Mesenchymal stem cell (in vitro differentiated cells and primary cell): ENCODE data around the gene FUOM.

Experiments used
- DNase-seq: peaks from one replicate; pipeline ENCODE4 v3.0.0-alpha.2; 2013
- H2AFZ ChIP-seq: one replicate; pipeline ENCODE4 v1.6.1; 2013; ENCODE audit warnings: low read depth, mild to moderate bottlenecking, control low read depth, inconsistent platforms, low read length, moderate library complexity
- H2AK5ac ChIP-seq: 2 replicates; pipeline ENCODE4 v1.6.1; 2013; ENCODE audit warnings: low read length, moderate library complexity, mild to moderate bottlenecking, inconsistent platforms; ENCODE audit not compliant: severe bottlenecking
- H2BK120ac ChIP-seq: one replicate; pipeline ENCODE4 v1.6.1; 2013; ENCODE audit warnings: low read depth, mild to moderate bottlenecking, inconsistent platforms, low read length, moderate library complexity
- H2BK12ac ChIP-seq, 2 experiments: one replicate each; pipeline ENCODE4 v1.6.1; 2013; ENCODE audit warnings: inconsistent platforms in 2 of 2, low read length in 2 of 2, mild to moderate bottlenecking in 2 of 2, moderate library complexity in 2 of 2, control low read depth in 1 of 2
- H2BK15ac ChIP-seq: one replicate; pipeline ENCODE4 v1.6.1; 2013; ENCODE audit warnings: mild to moderate bottlenecking, low read depth, inconsistent platforms; ENCODE audit not compliant: poor library complexity, severe bottlenecking
- H2BK5ac ChIP-seq: 2 replicates; pipeline ENCODE4 v1.6.1; 2013; ENCODE audit warnings: low read depth, mild to moderate bottlenecking, low read length, control low read depth, inconsistent platforms; ENCODE audit not compliant: poor library complexity, severe bottlenecking
- H3K14ac ChIP-seq, 2 experiments: one replicate each; pipeline ENCODE4 v1.6.1; 2013; ENCODE audit warnings: inconsistent platforms in 2 of 2, low read length in 2 of 2, control low read depth in 1 of 2, mild to moderate bottlenecking in 1 of 2, moderate library complexity in 1 of 2
- H3K18ac ChIP-seq, 2 experiments: one replicate each; pipeline ENCODE4 v1.6.1; 2013; ENCODE audit warnings: inconsistent platforms in 2 of 2, low read length in 2 of 2, control low read depth in 1 of 2, low read depth in 1 of 2, mild to moderate bottlenecking in 1 of 2
- H3K23ac ChIP-seq, 2 experiments: one replicate each; pipeline ENCODE4 v1.6.1; 2013; ENCODE audit warnings: inconsistent platforms in 2 of 2, low read length in 2 of 2, mild to moderate bottlenecking in 2 of 2, moderate library complexity in 2 of 2, control low read depth in 1 of 2
- H3K27ac ChIP-seq: 2 replicates; pipeline ENCODE4 v1.5.1; 2013; ENCODE audit warnings: mild to moderate bottlenecking, moderate library complexity, low read length, control low read depth, inconsistent platforms; ENCODE audit not compliant: poor library complexity, severe bottlenecking
- H3K27me3 ChIP-seq, 2 experiments: 2 replicates each; pipeline versions ENCODE4 v1.6.1 to v1.7.0; 2013; ENCODE audit warnings: low read length in 2 of 2, mild to moderate bottlenecking in 2 of 2, moderate library complexity in 2 of 2, control low read depth in 1 of 2, inconsistent platforms in 1 of 2; ENCODE audit not compliant: control insufficient read depth in 1 of 2, insufficient read depth in 1 of 2
- H3K36me3 ChIP-seq, 2 experiments: 2 replicates each; pipeline versions ENCODE4 v1.6.1 to v1.7.0; 2013; ENCODE audit warnings: low read length in 2 of 2, control low read depth in 1 of 2, inconsistent platforms in 1 of 2, low read depth in 1 of 2, mild to moderate bottlenecking in 1 of 2; ENCODE audit not compliant: insufficient read depth in 2 of 2, control insufficient read depth in 1 of 2
- H3K4ac ChIP-seq, 2 experiments: one replicate each; pipeline ENCODE4 v1.6.1; 2013; ENCODE audit warnings: inconsistent platforms in 2 of 2, low read length in 2 of 2, mild to moderate bottlenecking in 2 of 2, moderate library complexity in 2 of 2, control low read depth in 1 of 2, low read depth in 1 of 2
- H3K4me1 ChIP-seq: 2 replicates; pipeline ENCODE4 v1.6.1; 2013; ENCODE audit warnings: low read depth, low read length, control low read depth; ENCODE audit not compliant: control insufficient read depth, insufficient read depth
- H3K4me2 ChIP-seq: 2 replicates; pipeline ENCODE4 v1.6.1; 2013; ENCODE audit warnings: low read length, mild to moderate bottlenecking, inconsistent platforms; ENCODE audit not compliant: poor library complexity, severe bottlenecking
- H3K4me3 ChIP-seq, 2 experiments: 2 replicates each; pipeline versions ENCODE4 v1.5.1 to v1.7.0; 2013; ENCODE audit warnings: low read length in 2 of 2, mild to moderate bottlenecking in 2 of 2, control low read depth in 1 of 2, low read depth in 1 of 2; ENCODE audit not compliant: insufficient read depth in 1 of 2
- H3K79me1 ChIP-seq: replicated peaks from 2 replicates; pipeline ENCODE4 v1.6.1; 2013; ENCODE audit warnings: mild to moderate bottlenecking, control low read depth, low read length, inconsistent platforms; ENCODE audit not compliant: poor library complexity, severe bottlenecking
- H3K9ac ChIP-seq: 2 replicates; pipeline ENCODE4 v1.7.0; 2013; ENCODE audit warnings: mild to moderate bottlenecking, low read length, moderate library complexity
- H3K9me3 ChIP-seq: 2 replicates; pipeline ENCODE4 v1.7.0; 2013; ENCODE audit warnings: mild to moderate bottlenecking, low read length; ENCODE audit not compliant: control insufficient read depth
- H4K8ac ChIP-seq: one replicate; pipeline ENCODE4 v1.6.1; 2013; ENCODE audit warnings: inconsistent platforms, mild to moderate bottlenecking, low read length, moderate library complexity
- H4K91ac ChIP-seq: one replicate; pipeline ENCODE4 v1.6.1; 2013; ENCODE audit warnings: mild to moderate bottlenecking, low read length, inconsistent platforms
- WGBS: methylation state at CpG from one replicate; pipeline ENCODE4 v1.1.7; 2013; ENCODE audit warnings: mixed read lengths; 5-methylcytosine and 5-hydroxymethylcytosine counted together

The FUOM gene

DNA sequence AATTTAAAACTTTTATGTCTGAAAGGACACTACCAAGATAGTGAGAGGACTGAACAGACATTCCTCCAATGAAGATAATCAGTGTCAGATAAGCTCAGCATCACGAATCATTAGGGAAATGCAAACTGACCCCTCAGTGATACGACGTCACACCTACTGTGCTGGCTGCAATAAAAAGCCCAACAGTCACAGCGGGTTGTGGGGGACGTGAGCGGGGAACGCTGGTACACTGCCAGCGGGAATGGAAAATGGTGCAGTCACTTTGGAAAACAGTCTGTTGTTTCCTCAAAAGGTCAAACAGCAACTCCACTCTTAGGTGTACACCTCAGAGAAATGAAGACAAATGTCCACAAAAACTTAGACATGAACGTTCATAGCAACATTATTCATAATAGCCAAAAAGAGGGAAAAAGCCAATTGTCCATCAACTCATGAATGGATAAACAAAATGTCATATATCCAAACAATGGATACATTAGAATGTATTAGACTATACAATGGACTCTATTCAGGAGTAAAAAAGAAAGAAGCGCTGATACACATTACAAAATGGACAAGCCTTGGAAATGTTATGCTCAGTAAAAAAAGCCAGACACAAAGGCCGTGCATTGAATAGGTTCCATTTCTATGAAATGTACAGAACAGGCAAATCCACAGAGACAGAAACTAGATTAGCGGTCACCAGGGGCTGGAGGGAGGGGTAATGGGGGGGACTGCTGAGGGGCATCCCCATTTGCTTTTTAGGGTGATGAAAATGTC lies 17.7 kb upstream of the FUOM start:
- no peak overlapping the region for H2AFZ ChIP-seq
- no peak for DNase-seq
- no peaks in the 10 kb centered on the region for H3K9me3 ChIP-seq
- no peak overlapping the region for H3K14ac ChIP-seq
- H2BK5ac ChIP-seq: no peak overlapping the region
- no peak overlapping the region for H4K8ac ChIP-seq
- no peak overlapping the region for H3K4me2 ChIP-seq
- H2BK12ac ChIP-seq: no peak overlapping the region
- no peak overlapping the region for H3K23ac ChIP-seq
- H4K91ac ChIP-seq: peak overlapping the region; percentile 22
- H3K36me3 ChIP-seq: peaks cover 5 to 12% of the 10 kb centered on the region in 2 experiments
- H3K27ac ChIP-seq: no peak overlapping the region
- H3K79me1 ChIP-seq: peaks cover 20% of the 10 kb centered on the region
- H3K18ac ChIP-seq: no peak overlapping the region
- H2BK120ac ChIP-seq: no peak overlapping the region
- H2BK15ac ChIP-seq: no peak overlapping the region
- 83% methylated on average over 11 of the region's 12 CpGs for WGBS
- no peak overlapping the region for H3K4me3 ChIP-seq
- no peaks in the 10 kb centered on the region for H3K27me3 ChIP-seq
- peaks cover 32% of the 10 kb centered on the region for H3K4me1 ChIP-seq
- no peak overlapping the region for H2AK5ac ChIP-seq
- no peak overlapping the region for H3K9ac ChIP-seq
- no peak overlapping the region for H3K4ac ChIP-seq

DNA sequence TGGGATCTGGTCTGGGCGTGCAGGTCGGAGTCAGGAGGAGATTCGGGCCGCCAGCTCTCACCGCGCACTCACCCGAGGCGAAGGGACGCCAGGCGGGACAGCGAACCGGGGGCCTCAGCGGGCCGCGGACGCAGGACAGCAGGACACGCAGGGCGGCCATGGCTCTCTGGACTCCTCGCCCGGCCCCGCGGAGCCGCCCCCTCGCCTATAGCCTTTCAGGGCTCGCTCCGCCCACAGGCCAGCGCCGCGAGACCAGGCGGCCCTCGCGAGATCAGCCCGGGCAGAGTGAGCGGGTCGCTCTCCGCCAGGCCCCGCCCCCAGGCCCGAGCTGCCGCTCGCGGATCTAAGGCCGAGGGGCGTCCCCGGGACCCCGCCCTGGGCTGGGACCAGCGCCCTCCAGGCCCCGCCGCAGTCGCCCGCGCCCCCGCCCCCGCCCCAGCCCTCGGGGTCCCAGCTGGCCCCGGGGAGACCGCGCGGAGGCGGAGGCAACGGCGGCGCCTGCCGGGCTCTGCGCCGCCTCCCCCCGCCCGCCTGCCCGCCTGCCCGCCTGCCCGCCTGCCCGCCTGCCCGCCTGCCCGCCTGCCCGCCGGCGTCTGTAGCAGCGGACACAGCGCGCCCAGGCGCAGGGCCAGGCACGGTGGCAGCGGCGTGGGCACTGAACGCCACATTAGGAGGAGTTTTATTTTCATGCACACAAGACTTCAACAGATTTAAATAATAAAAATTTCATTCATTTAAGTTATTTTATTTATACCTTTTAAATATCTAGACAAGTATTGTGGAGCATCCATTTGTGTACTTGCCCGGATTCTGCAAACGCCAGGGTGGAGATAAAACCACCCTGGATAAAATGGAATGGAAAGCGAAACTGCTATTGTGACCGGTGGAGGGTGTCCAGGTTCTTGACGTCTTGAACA lies 15.6 kb upstream of the FUOM start, which contains the start of gene ECHS1:
Gene ECHS1 (minus strand): TSS at position 181 of the 917 bp plus-strand sequence. CDS start 21 bp downstream, at position 160.
- Histone ChIP-seq H2BK120ac (peak within 1 kb of the TSS; percentile 91), H3K4me3 (peak within 1 kb of the TSS; percentile 83 to 98), H4K8ac (peak within 1 kb of the TSS; percentile 88), H3K79me1 (peaks cover 25% of the 10 kb centered on the region), H3K23ac (peak within 1 kb of the TSS in 1 of 2 experiments; percentile 57), H3K27ac (no peak within 1 kb of the TSS), H2BK15ac (peak within 1 kb of the TSS; percentile 76), H3K9me3 (no peaks in the 10 kb centered on the region), H2BK12ac (peak within 1 kb of the TSS in 1 of 2 experiments; percentile 75), H3K4me1 (peaks cover 23% of the 10 kb centered on the region), H2BK5ac (no peak within 1 kb of the TSS), H2AK5ac (no peak within 1 kb of the TSS), H3K4ac (peak within 1 kb of the TSS in 1 of 2 experiments; percentile 65), H4K91ac (peak within 1 kb of the TSS; percentile 83), H3K4me2 (peak within 1 kb of the TSS; percentile 68), H3K18ac (peak within 1 kb of the TSS; percentile 85 to 92), H3K9ac (peak within 1 kb of the TSS; percentile 82), H3K27me3 (no peaks in the 10 kb centered on the region), H3K14ac (peak within 1 kb of the TSS in 1 of 2 experiments; percentile 94), H3K36me3 (peaks cover 26 to 33% of the 10 kb centered on the region in 2 experiments), H2AFZ (peak within 1 kb of the TSS; percentile 91)
- 10% methylated on average over 44 of the region's 89 CpGs for WGBS
- peak; percentile 92 for DNase-seq

DNA sequence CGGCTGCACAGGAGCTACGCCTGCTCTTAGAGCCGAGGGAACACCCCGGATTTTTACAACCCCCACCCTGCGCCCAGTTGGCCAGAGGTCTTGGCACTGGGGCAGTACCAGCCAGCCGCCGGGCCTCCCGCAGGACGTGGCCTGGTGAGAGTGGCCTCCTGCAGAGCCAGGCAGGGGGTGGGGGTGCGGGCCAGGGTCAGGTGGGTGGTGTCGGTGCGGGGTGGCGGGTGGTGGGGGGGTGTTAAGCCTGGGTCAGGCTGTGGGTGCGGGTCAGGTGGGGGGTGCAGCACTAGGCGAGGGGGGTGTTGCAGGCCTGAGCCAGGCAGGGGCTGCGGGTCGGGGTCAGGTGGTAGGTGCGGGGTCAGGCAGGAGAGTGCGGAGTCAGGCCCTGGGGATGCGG lies 14.7 kb upstream of the FUOM start:
- Histone ChIP-seq H4K8ac (no peak overlapping the region), H3K27ac (no peak overlapping the region), H3K14ac (no peak overlapping the region), H3K4ac (no peak overlapping the region), H3K4me3 (peak overlapping the region; percentile 73 to 98), H3K4me2 (peak overlapping the region; percentile 68), H2BK120ac (no peak overlapping the region), H3K18ac (no peak overlapping the region), H3K23ac (no peak overlapping the region), H2BK12ac (no peak overlapping the region), H3K9me3 (no peaks in the 10 kb centered on the region), H3K79me1 (peaks cover 30% of the 10 kb centered on the region), H2BK15ac (peak overlapping the region; percentile 63), H3K27me3 (no peaks in the 10 kb centered on the region), H2AK5ac (no peak overlapping the region), H3K9ac (peak overlapping the region; percentile 38), H3K4me1 (peaks cover 18% of the 10 kb centered on the region), H2BK5ac (no peak overlapping the region), H3K36me3 (peaks cover 31 to 38% of the 10 kb centered on the region in 2 experiments), H4K91ac (no peak overlapping the region), H2AFZ (no peak overlapping the region)
- DNase-seq: no peak
- 68% methylated on average over 14 of the region's 20 CpGs for WGBS
